HepG2 (cell line): Measurements from ENCODE around the gene SRP68. TPM values are rescaled to one million over a fixed set of nuclear protein-coding genes. Genes with fewer than 3 reads are reported as not detected.

Experiments used
- CREM ChIP-seq, 2 experiments: sonication (generic) in 1 of 2; formaldehyde crosslinking in 1 of 2; IDR thresholded peaks; 2 replicates each; pipeline versions ENCODE4 v1.4.0 to v1.6.1; 2016 to 2020; ENCODE audit warnings: antibody characterized with exemption in 1 of 2, mild to moderate bottlenecking in 1 of 2, missing genetic modification reagents in 1 of 2
- FOXK1 ChIP-seq: sonication (generic); formaldehyde crosslinking; IDR thresholded peaks from 2 replicates; pipeline ENCODE4 v1.4.0; 2020; ENCODE audit warnings: low read depth, missing genetic modification reagents, borderline replicate concordance
- HNRNPL ChIP-seq: fragments of 200-400 bp; formaldehyde crosslinking; IDR thresholded peaks from 2 replicates; pipeline ENCODE4 v1.6.1; 2017; ENCODE audit warnings: mild to moderate bottlenecking, low read depth, low read length
- MTA1 ChIP-seq: sonication (generic); formaldehyde crosslinking; IDR thresholded peaks from 2 replicates; pipeline ENCODE4 v1.4.0; 2020; ENCODE audit warnings: missing genetic modification reagents, mild to moderate bottlenecking, borderline replicate concordance
- MXI1 ChIP-seq: IDR thresholded peaks from 3 replicates; pipeline ENCODE4 v1.6.1; 2012; ENCODE audit warnings: low read depth, low read length, inconsistent platforms, borderline replicate concordance
- SOX5 ChIP-seq: IDR thresholded peaks from 2 replicates; pipeline ENCODE4 v1.6.1; 2016; ENCODE audit warnings: borderline replicate concordance
- TMF1 ChIP-seq: sonication (generic); formaldehyde crosslinking; IDR thresholded peaks from 2 replicates; pipeline ENCODE4 v1.8.1; 2022; ENCODE audit warnings: low read depth, missing genetic modification reagents
- YEATS2 ChIP-seq: sonication (generic); formaldehyde crosslinking; IDR thresholded peaks from 2 replicates; pipeline ENCODE4 v1.4.0; 2020; ENCODE audit warnings: missing genetic modification reagents, borderline replicate concordance
- ZNF205 ChIP-seq: IDR thresholded peaks from 2 replicates; pipeline ENCODE4 v1.6.1; 2018; ENCODE audit warnings: missing biosample characterization, missing genetic modification reagents
- ZNF343 ChIP-seq: sonication (generic); formaldehyde crosslinking; IDR thresholded peaks from 2 replicates; pipeline ENCODE4 v1.4.0; 2020; ENCODE audit warnings: mild to moderate bottlenecking, missing genetic modification reagents
- ZNF350 ChIP-seq: sonication (generic); formaldehyde crosslinking; IDR thresholded peaks from 2 replicates; pipeline ENCODE4 v1.4.0; 2020; ENCODE audit warnings: mild to moderate bottlenecking, low read depth, missing genetic modification reagents, borderline replicate concordance
- ZNF367 ChIP-seq: sonication (generic); formaldehyde crosslinking; IDR thresholded peaks from 2 replicates; pipeline ENCODE4 v1.4.0; 2020; ENCODE audit warnings: missing genetic modification reagents, borderline replicate concordance
- ZNF441 ChIP-seq: sonication (generic); formaldehyde crosslinking; IDR thresholded peaks from 2 replicates; pipeline ENCODE4 v1.7.0; 2021; ENCODE audit warnings: missing genetic modification reagents, borderline replicate concordance
- ZNF644 ChIP-seq: IDR thresholded peaks from 2 replicates; pipeline ENCODE4 v1.6.1; 2016; ENCODE audit warnings: low read depth
- polyA plus RNA-seq, 8 experiments: library from polyadenylated mRNA; depleted of rRNA in 3 of 8; stranded (reverse) in 7 of 8; unstranded in 1 of 8; fragments of >200 nt; fragmentation: Illumina TruSeq in 4 of 8; extraction: Trizol in 4 of 8; gene quantifications; 2 replicates each; pipeline versions ENCODE4 v1.2.1 to v1.2.3, GENCODE V29; 2011 to 2016; ENCODE audit warnings: low read depth in 4 of 8, missing spikeins in 1 of 8, mixed read lengths in 1 of 8; ENCODE audit not compliant: insufficient read depth in 1 of 8
- total RNA-seq, 5 experiments: library from RNA; depleted of rRNA; stranded (reverse); fragments of >200 nt; fragmentation: Illumina TruSeq; extraction: Trizol; gene quantifications; 2 replicates each; pipeline ENCODE4 v1.2.3, GENCODE V29; 2016; ENCODE audit warnings: low read depth in 1 of 5
- TF ChIP-seq, protein P1 (sequence below): sonication (generic); formaldehyde crosslinking; IDR thresholded peaks from 2 replicates; pipeline ENCODE4 v1.8.0; 2022; ENCODE audit warnings: mild to moderate bottlenecking, missing genetic modification reagents, borderline replicate concordance
- TF ChIP-seq, protein P2 (sequence below): sonication (generic); formaldehyde crosslinking; IDR thresholded peaks from 2 replicates; pipeline ENCODE4 v1.9.0; 2021; ENCODE audit warnings: missing genetic modification reagents, borderline replicate concordance
- TF ChIP-seq, protein P3 (sequence below): sonication (generic); formaldehyde crosslinking; IDR thresholded peaks from 2 replicates; pipeline ENCODE4 v1.5.1; 2020; ENCODE audit warnings: mild to moderate bottlenecking, missing genetic modification reagents, moderate library complexity
- TF ChIP-seq, protein P4 (sequence below): IDR thresholded peaks from 2 replicates; pipeline ENCODE4 v1.6.1; 2016; ENCODE audit warnings: mild to moderate bottlenecking

The SRP68 gene
- total and polyA plus RNA-seq, 2 of the 13 experiments (the other 11 are each of a cell fraction or from before 2014, with no cell fraction given) = 39.8 to 74.3 TPM

DNA sequence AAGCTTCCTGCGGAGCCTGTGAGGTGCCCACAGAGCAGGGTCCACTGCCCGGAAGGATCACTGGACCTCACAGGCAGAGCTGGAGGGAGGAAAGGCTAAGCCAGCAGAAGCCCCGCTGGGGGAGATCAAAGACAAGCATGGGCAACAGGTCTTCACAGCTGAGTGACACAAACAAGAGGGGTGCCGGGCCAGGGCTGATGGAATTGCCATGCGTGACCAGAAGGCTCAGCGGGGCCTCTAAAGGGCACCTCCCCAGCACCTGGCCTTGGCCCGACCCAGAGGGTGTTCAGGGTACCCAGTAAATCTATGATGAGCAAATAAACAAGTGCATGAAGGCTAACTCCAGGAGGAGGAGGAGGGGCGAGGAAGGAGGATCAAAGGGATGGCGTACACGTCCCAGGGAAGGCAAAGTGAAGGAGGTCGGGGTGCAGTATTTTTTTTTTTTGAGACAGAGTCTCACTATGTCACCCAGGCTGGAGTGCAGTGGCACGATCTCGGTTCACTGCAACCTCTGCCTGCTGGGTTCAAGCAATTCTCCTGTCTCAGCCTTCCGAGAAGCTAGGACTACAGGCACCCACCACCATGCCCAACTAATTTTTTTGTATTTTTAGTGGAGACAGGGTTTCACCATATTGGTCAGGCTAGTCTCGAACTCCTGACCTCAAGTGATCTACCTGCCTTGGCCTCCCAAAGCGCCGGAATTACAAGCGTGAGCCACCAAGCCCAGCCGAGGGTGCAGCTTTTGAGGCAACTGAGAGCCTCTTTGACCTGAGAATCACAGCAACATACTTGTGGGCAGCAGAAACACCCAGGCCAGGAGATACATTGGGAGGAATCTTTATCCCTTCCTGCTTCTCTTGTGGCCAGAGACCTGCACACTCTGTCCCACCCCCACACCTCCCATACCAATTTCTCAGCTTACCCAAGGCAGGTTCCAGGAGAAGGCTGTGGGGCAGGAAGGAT is 47.4 kb upstream of the SRP68 start (continued):
- TF ChIP-seq, protein P1, sequence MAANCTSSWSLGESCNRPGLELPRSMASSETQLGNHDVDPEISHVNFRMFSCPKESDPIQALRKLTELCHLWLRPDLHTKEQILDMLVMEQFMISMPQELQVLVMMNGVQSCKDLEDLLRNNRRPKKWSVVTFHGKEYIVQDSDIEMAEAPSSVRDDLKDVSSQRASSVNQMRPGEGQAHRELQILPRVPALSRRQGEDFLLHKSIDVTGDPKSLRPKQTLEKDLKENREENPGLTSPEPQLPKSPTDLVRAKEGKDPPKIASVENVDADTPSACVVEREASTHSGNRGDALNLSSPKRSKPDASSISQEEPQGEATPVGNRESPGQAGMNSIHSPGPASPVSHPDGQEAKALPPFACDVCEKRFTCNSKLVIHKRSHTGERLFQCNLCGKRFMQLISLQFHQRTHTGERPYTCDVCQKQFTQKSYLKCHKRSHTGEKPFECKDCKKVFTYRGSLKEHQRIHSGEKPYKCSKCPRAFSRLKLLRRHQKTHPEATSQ = no peak
- TF ChIP-seq, protein P2, sequence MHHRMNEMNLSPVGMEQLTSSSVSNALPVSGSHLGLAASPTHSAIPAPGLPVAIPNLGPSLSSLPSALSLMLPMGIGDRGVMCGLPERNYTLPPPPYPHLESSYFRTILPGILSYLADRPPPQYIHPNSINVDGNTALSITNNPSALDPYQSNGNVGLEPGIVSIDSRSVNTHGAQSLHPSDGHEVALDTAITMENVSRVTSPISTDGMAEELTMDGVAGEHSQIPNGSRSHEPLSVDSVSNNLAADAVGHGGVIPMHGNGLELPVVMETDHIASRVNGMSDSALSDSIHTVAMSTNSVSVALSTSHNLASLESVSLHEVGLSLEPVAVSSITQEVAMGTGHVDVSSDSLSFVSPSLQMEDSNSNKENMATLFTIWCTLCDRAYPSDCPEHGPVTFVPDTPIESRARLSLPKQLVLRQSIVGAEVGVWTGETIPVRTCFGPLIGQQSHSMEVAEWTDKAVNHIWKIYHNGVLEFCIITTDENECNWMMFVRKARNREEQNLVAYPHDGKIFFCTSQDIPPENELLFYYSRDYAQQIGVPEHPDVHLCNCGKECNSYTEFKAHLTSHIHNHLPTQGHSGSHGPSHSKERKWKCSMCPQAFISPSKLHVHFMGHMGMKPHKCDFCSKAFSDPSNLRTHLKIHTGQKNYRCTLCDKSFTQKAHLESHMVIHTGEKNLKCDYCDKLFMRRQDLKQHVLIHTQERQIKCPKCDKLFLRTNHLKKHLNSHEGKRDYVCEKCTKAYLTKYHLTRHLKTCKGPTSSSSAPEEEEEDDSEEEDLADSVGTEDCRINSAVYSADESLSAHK (CRISPR knock-in tag) = no peak
- peak; percentile 50; the same call in 1 of the 2 replicates for TF ChIP-seq CREM (IDR thresholded peaks at IDR 0.05)
- TF ChIP-seq CREM (CRISPR knock-in tag; IDR thresholded peaks at IDR 0.05) = no peak
- no peak for TF ChIP-seq YEATS2 (CRISPR knock-in tag)
- no peak for TF ChIP-seq ZNF343
- TF ChIP-seq FOXK1 (CRISPR knock-in tag) = 0 out of 2 replicates have a peak, but pooled peaks have one; percentile 67
- TF ChIP-seq ZNF644 = no peak
- TF ChIP-seq SOX5 = peak; percentile 69
- no peak for TF ChIP-seq HNRNPL
- no peak for TF ChIP-seq ZNF441 (CRISPR knock-in tag)
- TF ChIP-seq ZNF350 (CRISPR knock-in tag) = peak; percentile 73; the same call in 1 of the 2 replicates
- TF ChIP-seq TMF1 (CRISPR knock-in tag) = peak; percentile 13; the same call in 1 of the 2 replicates
- TF ChIP-seq, protein P3, sequence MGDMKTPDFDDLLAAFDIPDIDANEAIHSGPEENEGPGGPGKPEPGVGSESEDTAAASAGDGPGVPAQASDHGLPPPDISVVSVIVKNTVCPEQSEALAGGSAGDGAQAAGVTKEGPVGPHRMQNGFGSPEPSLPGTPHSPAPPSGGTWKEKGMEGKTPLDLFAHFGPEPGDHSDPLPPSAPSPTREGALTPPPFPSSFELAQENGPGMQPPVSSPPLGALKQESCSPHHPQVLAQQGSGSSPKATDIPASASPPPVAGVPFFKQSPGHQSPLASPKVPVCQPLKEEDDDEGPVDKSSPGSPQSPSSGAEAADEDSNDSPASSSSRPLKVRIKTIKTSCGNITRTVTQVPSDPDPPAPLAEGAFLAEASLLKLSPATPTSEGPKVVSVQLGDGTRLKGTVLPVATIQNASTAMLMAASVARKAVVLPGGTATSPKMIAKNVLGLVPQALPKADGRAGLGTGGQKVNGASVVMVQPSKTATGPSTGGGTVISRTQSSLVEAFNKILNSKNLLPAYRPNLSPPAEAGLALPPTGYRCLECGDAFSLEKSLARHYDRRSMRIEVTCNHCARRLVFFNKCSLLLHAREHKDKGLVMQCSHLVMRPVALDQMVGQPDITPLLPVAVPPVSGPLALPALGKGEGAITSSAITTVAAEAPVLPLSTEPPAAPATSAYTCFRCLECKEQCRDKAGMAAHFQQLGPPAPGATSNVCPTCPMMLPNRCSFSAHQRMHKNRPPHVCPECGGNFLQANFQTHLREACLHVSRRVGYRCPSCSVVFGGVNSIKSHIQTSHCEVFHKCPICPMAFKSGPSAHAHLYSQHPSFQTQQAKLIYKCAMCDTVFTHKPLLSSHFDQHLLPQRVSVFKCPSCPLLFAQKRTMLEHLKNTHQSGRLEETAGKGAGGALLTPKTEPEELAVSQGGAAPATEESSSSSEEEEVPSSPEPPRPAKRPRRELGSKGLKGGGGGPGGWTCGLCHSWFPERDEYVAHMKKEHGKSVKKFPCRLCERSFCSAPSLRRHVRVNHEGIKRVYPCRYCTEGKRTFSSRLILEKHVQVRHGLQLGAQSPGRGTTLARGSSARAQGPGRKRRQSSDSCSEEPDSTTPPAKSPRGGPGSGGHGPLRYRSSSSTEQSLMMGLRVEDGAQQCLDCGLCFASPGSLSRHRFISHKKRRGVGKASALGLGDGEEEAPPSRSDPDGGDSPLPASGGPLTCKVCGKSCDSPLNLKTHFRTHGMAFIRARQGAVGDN (CRISPR knock-in tag) = peak; percentile 88
- TF ChIP-seq MXI1 = peak; percentile 59; the same call in 1 of the 3 replicates
- TF ChIP-seq, protein P4, sequence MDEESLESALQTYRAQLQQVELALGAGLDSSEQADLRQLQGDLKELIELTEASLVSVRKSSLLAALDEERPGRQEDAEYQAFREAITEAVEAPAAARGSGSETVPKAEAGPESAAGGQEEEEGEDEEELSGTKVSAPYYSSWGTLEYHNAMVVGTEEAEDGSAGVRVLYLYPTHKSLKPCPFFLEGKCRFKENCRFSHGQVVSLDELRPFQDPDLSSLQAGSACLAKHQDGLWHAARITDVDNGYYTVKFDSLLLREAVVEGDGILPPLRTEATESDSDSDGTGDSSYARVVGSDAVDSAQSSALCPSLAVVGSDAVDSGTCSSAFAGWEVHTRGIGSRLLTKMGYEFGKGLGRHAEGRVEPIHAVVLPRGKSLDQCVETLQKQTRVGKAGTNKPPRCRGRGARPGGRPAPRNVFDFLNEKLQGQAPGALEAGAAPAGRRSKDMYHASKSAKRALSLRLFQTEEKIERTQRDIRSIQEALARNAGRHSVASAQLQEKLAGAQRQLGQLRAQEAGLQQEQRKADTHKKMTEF (CRISPR knock-in tag) = peak; percentile 82
- TF ChIP-seq ZNF205 = peak; percentile 39; the same call in 1 of the 2 replicates
- peak; percentile 92 for TF ChIP-seq MTA1
- no peak for TF ChIP-seq ZNF367 (CRISPR knock-in tag)
